ENCODE measurements around the gene TTBK2.
A peak's percentile ranks its signal among the peaks of the same experiment; 100 is the strongest.

TTBK2 gene

GRCh38 chr15:42724276-42724675 is 196.3 kb downstream of the TTBK2 start:
- DNase-seq, result no peak

DNA sequence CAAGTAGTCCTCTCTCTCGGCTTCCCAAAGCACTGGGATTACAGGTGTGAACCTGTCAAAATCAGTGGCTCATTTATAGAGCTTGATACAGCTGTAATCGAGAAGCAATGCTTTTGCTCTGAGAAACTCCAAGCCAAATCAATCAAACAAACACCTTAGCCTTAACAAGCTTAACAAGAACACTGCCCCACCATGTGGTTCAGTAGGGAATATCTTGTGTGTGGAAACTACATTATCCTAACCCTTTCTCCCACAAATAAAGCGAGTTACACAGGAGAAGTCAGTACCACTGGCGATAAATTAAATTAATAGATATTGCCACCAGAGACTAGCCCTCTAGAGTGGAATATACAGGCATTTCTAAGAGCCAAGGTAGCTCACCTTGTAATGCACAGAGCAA is 197.5 kb downstream of the TTBK2 start:
- no peak for DNase-seq

GRCh38 chr15:42721916-42722315 is 198.7 kb downstream of the TTBK2 start:
- no peak for DNase-seq

DNA sequence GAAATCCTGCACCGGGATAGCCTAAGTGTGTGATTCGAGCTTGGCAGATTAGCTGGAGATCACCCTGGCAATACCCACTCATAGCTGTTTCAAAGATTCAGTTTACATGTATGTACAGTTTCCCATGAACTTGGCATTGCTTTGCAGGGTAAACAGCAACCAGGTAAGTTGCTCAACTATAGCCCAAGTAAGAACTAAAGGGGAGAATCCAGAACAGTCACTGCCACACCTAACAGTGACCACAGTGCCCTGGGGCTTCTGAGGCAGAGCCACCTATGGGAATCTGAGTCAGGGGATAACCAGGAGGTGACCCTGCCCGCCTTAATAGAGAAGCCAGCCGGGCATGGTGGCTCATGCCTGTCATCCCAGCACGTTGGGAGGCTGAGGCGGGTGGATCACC is 199.6 kb downstream of the TTBK2 start:
- no peak for DNase-seq

DNA sequence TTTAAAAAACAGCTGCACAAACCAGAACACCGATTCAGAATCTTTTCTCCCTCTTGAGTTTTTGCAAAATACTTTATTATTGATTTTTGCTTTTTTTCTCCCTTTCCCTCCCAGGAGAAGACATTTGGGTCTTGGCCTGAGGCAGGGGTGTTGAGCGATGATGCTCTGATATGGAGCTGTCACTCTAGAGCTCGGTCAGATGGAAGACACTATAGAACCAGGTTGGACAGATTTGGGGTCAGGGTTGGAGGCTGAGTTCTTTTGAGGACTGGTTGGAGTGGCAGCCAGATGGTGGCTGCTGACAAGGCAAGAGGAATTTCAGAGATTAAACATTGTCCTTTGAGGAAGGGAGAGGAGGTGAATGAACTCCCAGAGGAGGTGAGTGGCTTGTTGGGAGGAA is 200.5 kb downstream of the TTBK2 start:
- no peak for DNase-seq

DNA sequence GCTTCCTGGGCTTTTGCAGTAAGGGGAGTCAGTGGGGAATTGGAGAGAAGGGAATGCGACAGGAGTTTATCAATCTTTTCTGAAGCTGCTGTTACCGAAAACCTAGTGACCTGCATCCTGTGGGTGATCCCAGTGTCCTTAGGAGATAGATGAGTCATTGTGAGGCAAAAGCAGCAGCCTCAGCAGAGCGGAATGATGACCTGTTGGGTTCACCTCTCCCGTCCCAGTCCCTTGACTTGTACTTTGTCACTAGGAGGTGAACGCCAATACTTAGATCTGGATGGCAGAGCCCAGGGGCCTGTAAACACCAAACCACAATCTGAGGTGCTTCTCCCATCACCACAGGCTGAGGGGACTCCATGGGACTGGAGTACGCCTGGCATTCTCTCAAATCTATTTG is 201.5 kb downstream of the TTBK2 start:
- no peak for DNase-seq

DNA sequence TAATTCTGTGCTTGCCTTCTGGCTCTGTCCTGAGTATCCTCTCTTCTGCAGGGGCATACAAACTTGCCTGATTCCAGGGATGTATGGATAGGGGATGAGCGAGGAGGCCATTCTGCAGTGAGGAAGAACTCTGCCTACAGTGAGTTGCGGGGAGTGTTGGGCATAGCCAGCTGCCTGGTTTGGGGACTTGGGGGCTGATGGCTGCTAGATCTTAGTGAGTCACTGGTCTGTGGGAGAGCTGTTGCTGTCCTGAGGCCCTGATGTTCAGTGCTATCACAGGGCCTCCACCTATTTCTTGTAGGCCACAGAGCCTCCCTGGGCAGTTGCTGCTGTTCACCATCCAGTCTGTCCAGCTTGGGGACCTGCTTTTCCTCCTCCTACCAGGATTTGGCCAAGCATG is 204.0 kb downstream of the TTBK2 start:
- no peak for DNase-seq

DNA sequence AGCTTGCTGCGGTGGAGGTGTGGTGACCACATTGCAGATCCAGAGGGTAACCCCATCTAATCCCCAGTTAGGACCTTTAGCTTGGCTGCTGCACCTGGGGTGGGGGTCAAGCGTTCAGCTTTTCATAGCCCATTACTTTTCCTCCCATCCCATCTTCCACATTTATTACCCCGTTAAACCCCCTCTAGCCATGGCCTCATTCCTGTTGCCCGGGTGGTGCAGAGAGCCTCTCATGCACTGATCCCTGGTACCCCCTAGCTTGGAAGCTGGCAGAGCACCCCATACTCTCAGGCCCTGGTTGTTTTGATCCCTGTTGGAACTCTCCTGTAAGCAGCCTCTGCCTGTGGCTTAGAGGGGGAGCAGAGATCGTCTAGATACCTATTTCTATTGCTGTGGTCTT is 204.5 kb downstream of the TTBK2 start:
- no peak for DNase-seq

DNA sequence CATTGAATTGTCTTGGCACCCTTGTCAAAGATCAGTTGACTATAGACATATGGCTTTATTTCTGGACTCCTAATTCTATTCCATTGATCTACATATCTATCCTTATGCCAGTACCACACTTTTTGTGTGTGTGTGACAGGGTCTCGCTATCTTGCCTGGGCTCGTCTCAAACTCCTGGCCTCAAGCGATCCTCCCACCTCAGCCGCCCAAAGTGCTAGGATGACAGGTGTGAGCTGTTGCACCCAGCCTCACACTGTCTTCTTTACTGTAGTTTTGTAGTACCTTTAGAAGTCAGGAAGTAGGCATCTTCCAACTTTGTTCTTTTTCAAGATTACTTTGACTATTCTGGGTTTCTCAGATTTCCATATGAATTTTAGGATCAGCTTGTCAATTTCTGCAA is 208.0 kb downstream of the TTBK2 start:
- no peak for DNase-seq

GRCh38 chr15:42711746-42712145 is 208.8 kb downstream of the TTBK2 start:
- DNase-seq, result no peak

- DNase-seq, result no peak
These were observed 209.9 kb downstream of the TTBK2 start for GRCh38 chr15:42710662-42711061.

GRCh38 chr15:42707873-42708544 is 212.6 kb downstream of the TTBK2 start:
- DNase-seq, result no peak

- no peak for DNase-seq
These were observed 213.5 kb downstream of the TTBK2 start for GRCh38 chr15:42707068-42707467.

DNA sequence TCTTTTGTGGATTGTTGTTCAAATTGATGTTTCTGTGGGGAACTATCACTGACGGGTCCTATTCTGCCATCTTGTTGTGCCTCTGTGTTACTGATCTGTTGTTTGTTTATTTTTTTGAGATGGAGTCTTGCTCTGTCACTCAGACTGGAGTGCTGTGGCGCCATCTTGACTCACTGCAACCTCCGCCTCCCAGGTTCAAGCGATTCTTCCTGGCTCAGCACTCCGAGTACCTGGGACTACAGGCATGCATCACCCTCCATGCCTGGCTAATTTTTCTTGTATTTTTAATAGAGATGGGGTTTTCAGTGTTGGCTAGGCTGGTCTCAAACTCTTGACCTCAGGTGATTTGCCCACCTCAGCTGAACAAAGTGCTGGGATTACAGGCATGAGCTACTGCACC is 215.2 kb downstream of the TTBK2 start:
- no peak for DNase-seq

DNA sequence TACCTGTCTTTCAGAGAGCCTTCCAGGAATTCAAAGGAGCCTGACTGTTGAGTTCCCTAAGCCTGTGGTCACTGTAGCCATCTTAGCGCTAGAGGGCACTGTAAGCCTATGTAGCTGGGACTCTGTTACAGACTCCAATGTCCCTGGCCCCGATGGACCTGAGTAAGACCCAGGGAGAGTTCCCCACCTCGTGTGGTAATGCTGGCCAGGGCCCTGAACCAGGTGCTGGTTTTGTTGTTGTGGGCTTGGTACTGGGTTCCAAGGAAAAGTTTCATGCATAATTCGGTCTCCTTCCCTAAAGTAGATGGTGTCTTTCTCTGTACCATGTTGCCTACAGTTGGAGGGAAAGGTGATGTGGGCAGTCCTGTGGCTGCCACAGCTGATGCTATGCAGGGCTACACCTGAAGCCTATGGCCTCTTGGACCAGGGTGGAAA is 216.1 kb downstream of the TTBK2 start:
- DNase-seq, result peak; percentile 15 to 28 (median 20)

- DNase-seq, result no peak
These were observed 224.0 kb downstream of the TTBK2 start for GRCh38 chr15:42696626-42697025.

DNA sequence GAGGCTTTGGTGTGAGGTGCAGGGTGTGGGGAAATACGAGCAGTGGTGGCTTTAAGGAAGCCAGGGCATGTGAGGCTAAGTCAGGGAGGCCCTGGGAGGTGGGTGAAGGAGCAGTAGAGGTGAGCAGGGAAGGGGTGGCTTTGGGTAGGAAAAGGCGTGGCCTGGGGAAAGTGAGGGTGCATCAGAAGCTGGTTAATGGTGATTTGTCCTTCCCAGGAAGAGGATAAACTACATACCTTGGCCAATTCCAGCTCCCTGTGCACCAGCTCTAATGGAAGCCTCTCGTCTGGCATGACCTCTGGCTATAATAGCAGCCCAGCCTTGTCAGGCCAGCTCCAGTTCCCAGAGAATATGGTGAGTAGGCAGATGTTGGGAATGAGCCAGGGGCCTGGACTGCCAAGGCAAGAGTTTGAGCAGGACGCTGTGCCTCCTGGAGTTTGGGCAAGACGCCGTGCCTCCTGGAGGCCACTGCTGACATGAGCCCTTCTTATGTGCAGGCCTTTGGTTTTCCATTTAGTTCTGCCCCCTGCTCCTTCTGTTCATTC is 225.0 kb downstream of the TTBK2 start:
- no peak for DNase-seq

- no peak for DNase-seq
These were observed 226.2 kb downstream of the TTBK2 start for GRCh38 chr15:42694398-42694797.

DNA sequence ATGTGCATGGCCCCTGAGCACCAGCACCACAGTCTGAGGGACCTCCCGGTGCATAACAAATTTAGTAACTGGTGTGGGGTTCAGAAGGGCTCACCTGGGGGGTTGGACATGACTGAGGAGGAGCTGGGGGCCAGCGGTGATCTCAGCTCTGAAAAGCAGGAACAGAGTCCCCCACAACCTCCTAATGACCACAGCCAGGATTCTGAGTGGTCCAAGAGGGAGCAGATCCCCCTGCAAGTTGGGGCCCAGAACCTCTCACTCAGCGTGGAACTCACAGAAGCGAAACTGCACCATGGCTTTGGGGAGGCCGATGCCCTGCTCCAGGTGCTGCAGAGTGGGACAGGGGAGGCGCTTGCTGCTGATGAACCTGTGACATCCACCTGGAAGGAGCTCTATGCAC is 226.6 kb downstream of the TTBK2 start:
- DNase-seq, result no peak

DNA sequence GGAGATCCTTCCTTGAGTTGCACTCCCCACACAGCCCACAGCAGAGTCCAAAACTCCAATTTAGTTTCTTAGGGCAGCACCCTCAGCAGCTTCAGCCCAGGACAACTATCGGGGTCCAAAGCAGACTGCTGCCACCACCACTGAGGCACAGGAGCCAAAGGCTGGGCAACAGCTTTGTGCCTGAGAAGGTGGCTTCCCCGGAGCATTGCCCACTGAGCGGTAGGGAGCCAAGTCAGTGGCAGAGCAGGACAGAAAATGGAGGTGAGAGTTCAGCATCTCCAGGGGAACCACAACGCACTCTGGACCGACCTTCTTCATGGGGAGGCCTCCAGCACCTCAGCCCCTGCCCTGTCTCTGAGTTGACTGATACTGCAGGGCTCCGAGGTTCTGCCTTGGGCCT is 227.1 kb downstream of the TTBK2 start:
- DNase-seq, result no peak

DNA sequence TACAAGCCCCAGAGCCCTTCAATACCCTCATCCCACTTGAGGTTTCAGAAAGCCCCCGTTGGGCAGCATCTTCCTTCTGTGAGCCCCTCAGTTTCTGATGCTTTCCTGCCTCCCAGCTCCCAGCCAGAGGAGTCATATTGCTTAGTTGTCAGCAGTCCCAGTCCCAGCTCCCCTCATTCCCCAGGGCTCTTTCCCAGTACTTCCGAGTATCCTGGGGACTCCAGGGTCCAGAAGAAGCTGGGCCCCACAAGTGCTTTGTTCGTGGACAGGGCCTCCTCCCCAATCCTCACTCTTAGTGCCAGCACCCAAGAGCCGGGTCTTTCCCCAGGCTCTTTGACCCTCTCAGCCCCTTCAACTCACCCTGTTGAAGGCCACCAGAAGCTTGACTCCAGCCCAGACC is 227.6 kb downstream of the TTBK2 start:
- no peak for DNase-seq

- DNase-seq, result no peak
These were observed 228.0 kb downstream of the TTBK2 start for GRCh38 chr15:42692536-42692935.

- DNase-seq, result no peak
These were observed 228.8 kb downstream of the TTBK2 start for GRCh38 chr15:42691770-42692169.

DNA sequence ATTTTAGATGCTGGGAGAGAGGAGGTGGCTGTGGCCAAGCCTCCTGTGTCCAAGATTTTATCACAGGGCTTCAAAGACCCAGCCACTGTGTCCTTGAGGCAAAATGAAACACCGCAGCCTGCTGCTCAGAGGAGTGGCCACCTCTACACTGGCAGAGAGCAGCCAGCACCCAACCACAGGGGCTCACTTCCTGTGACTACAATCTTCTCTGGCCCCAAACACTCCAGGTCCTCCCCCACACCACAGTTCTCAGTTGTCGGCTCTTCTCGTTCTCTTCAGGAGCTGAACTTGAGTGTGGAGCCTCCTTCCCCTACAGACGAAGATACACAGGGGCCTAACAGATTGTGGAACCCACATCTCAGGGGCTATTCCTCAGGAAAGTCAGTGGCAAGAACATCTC is 229.3 kb downstream of the TTBK2 start:
- DNase-seq, result no peak
